Measurements from ENCODE around the gene SLU7. TPM values are rescaled to one million over a fixed set of nuclear protein-coding genes. Genes with fewer than 3 reads are reported as not detected.

The SLU7 gene
- 16.2 TPM for total RNA-seq

DNA sequence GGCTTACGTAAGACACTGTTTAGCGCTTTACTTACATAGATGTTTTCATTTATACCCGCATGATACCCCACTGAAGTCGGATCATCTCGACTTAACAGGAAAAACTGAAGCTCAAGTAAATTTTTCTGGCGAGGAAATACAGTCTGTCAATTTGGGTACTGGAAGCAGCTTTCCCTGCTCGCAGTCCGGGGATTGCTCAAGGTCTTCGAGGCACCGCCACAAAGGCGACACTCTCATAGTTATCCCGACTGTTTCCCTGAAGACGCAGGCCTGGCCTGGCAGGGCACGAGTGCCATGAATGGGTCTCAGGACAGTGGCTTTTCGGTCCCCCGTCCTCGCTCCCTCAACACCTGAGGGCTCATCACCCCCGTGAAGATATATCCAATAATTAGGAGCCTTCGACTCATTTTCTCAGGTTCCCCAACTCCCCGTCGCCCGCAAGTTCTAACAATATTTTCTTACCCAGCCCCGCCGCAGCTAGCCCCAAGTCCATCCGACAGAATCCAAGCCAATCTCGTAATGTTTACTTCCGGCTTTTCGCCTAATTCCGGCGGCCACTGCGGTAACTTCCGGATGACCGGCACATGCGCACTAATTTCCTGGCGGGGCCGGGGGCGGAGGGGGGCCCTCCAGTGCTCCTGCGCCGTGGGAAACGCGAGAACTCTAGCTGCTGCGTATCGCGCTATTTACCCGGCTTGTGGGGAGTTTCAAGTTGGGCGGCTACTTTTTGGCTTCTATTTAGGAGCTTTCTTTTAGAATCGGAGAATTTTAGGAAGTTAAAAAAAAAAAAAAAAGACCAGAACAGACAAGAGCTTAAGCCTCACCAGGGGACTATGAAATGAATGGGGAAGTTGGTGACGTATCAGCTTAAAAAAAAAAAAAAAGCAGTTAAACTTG lies at the start of gene SLU7:
TSS of gene SLU7 (minus strand) at position 521 of the 897 bp plus-strand sequence. CDS start 3,787 bp downstream, outside the sequence.
- Histone ChIP-seq H3K4me3 (ENCODE audit: low read length in 3 of 3) (peak within 1 kb of the TSS; percentile 92 to 99 (median 93)), H3K9ac (ENCODE audit: low read depth in 1 of 3, low read length in 3 of 3) (peak within 1 kb of the TSS; percentile 89 to 92 (median 89)), H3K4me1 (ENCODE audit: control insufficient read depth in 3 of 3, insufficient read depth in 3 of 3, low read length in 3 of 3) (peaks cover 9 to 15% (median 13%) of the 10 kb centered on the region in 3 donors), H3K27me3 (ENCODE audit: control insufficient read depth in 3 of 3, insufficient read depth in 3 of 3, low read length in 3 of 3) (no peaks in the 10 kb centered on the region), H3K27ac (ENCODE audit: low read depth, low read length) (peak within 1 kb of the TSS; percentile 81), H3K9me3 (ENCODE audit: control insufficient read depth in 3 of 3, low read length in 3 of 3) (no peaks in the 10 kb centered on the region), H3K36me3 (ENCODE audit: control insufficient read depth in 3 of 3, insufficient read depth in 3 of 3, low read length in 3 of 3) (peaks cover 3 to 15% (median 3%) of the 10 kb centered on the region in 3 donors)

DNA sequence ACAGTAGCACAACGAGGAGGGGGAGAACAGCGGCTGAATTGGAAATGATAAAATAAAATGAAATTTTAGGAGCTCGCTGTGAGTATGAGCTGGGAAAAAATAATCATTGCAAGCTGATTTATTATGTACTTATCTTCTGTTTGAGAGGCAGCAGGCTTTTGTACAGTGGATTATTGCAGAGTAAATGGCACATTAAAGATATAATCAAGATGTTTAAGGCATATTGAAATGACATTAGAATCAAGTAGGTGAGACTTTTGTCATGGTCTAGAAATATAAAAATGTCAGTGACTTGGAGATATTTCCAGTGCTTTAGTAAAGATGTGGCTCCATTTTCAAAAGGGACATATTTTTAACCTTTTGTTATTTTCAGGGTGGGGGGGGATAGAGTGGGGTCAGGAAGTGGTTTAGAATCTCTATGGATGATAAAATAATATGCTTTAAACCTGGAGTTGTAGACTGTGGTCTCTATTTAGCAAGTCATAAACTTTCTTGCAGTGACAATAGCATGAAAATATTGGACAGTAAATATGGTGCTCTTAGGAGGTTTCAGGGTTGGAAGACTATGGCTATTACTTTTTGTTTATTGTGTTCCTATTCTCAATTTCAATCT lies 49.6 kb upstream of the SLU7 start:
- H3K4me1 ChIP-seq (ENCODE audit: control insufficient read depth in 3 of 3, insufficient read depth in 3 of 3, low read length in 3 of 3) = peaks cover 6 to 10% (median 9%) of the 10 kb centered on the region in 3 donors
- H3K4me3 ChIP-seq (ENCODE audit: low read length in 3 of 3) = peak overlapping the region; percentile 45 to 57 (median 49)
- H3K36me3 ChIP-seq (ENCODE audit: control insufficient read depth in 3 of 3, insufficient read depth in 3 of 3, low read length in 3 of 3) = no peaks in the 10 kb centered on the region
- no peak overlapping the region for H3K27ac ChIP-seq (ENCODE audit: low read depth, low read length)
- H3K27me3 ChIP-seq (ENCODE audit: control insufficient read depth in 3 of 3, insufficient read depth in 3 of 3, low read length in 3 of 3) = no peaks in the 10 kb centered on the region
- H3K9ac ChIP-seq (ENCODE audit: low read depth in 1 of 3, low read length in 3 of 3) = no peak overlapping the region
- H3K9me3 ChIP-seq (ENCODE audit: control insufficient read depth in 3 of 3, low read length in 3 of 3) = no peaks in the 10 kb centered on the region

DNA sequence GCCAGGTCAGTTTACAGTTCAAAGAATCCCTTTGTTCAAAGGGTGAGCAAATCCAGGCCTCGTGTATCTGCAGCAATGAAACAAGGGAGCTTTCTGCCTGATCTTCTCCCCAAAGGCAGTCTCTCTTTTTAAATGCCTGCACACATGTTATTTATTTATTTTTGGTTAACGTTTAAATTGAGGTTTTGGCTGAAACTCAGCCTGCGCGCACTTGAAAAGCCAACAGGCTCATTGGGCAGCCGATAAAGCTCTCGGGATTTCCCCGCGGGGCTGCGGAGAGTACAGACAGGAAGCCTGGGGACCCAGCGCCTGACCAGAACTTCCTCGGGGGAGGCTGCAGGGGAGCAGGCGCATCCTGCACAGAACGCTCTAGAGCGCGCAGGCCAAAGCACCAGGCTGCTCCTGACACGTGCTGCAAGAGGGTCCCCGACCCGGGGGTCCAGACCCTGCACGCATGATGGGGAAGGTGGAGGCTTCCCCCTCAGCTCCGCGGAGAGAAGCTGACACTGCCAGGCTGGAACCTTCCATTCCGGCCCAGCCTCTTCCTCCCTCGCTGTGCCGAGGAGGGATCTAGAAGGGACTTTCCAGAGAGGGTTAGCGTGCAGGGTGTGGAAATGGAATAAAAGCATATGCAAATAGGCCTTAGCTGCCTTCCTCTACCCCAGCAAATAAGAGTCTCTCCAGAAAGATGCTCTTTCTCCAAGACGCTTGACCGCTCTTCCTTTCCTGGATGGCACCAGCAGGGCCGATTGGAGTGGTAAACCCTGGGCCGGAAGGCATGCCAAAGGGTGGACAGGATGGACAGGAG lies 48.9 kb upstream of the SLU7 start:
- no peaks in the 10 kb centered on the region for H3K36me3 ChIP-seq (ENCODE audit: control insufficient read depth in 3 of 3, insufficient read depth in 3 of 3, low read length in 3 of 3)
- peak overlapping the region; percentile 43 for H3K27ac ChIP-seq (ENCODE audit: low read depth, low read length)
- H3K27me3 ChIP-seq (ENCODE audit: control insufficient read depth in 3 of 3, insufficient read depth in 3 of 3, low read length in 3 of 3) = no peaks in the 10 kb centered on the region
- no peak overlapping the region for H3K9ac ChIP-seq (ENCODE audit: low read depth in 1 of 3, low read length in 3 of 3)
- H3K4me3 ChIP-seq (ENCODE audit: low read length in 3 of 3) = peak overlapping the region; percentile 45 to 57 (median 49)
- no peaks in the 10 kb centered on the region for H3K9me3 ChIP-seq (ENCODE audit: control insufficient read depth in 3 of 3, low read length in 3 of 3)
- peaks cover 6 to 10% (median 9%) of the 10 kb centered on the region in 3 donors for H3K4me1 ChIP-seq (ENCODE audit: control insufficient read depth in 3 of 3, insufficient read depth in 3 of 3, low read length in 3 of 3)

DNA sequence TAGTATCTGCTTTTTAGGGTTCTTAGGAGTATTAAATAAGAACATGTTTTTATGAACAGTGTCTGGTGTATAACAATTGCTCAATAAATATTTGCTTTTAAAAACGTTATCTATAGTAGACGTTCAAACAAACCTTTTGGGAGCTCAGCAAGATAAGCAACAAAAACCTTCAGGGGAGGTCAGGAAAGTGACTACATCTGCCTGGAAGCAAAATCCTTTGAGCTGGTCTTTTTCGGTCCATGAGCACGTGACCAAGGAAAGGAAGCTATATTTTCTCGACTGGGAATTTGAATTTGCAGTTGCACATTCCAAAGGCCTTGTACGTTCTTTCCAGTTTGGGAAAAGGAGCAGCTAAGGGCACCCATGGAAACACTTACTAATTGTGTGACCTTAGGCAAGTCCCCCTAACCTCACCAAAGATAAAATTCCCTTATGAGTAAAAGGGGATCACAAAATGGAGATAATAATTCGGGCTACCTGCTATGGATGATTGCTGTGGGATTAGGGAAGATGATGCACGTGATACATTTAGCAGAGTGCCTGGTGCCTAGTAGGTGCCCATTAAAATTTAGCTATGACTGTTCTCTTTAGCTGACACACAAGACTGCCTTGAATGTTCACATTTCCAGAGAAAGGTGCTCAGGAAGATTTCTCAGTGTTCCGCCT lies 48.1 kb upstream of the SLU7 start:
- H3K4me1 ChIP-seq (ENCODE audit: control insufficient read depth in 3 of 3, insufficient read depth in 3 of 3, low read length in 3 of 3) = peaks cover 6 to 10% (median 9%) of the 10 kb centered on the region in 3 donors

DNA sequence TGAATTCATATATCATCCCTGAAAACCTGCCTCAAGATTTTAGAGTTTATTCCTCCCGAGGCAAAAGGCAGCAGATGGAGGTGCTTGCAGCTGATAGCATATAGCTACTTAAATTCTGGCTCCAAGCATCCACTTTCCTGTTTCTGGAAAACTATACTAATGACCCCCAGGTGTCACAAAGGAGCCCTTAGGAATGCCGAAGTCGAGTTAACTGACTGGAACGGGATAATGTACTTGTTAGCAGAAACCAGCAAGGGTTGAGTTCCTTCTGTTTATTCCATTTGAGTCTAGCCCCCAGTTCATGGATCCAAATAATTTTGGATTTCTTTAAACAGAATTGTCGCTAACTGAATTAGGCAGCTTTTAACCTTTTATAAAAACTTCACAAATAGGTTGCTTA lies 47.2 kb upstream of the SLU7 start:
- Histone ChIP-seq H3K9ac (ENCODE audit: low read depth in 1 of 3, low read length in 3 of 3) (no peak overlapping the region), H3K27ac (ENCODE audit: low read depth, low read length) (no peak overlapping the region), H3K27me3 (ENCODE audit: control insufficient read depth in 3 of 3, insufficient read depth in 3 of 3, low read length in 3 of 3) (no peaks in the 10 kb centered on the region), H3K4me1 (ENCODE audit: control insufficient read depth in 3 of 3, insufficient read depth in 3 of 3, low read length in 3 of 3) (peaks cover 6 to 10% (median 6%) of the 10 kb centered on the region in 3 donors), H3K4me3 (ENCODE audit: low read length in 3 of 3) (no peak overlapping the region), H3K9me3 (ENCODE audit: control insufficient read depth in 3 of 3, low read length in 3 of 3) (no peaks in the 10 kb centered on the region), H3K36me3 (ENCODE audit: control insufficient read depth in 3 of 3, insufficient read depth in 3 of 3, low read length in 3 of 3) (no peaks in the 10 kb centered on the region)

More for the DNA sequence above, 48.1 kb upstream of the SLU7 start:
- no peaks in the 10 kb centered on the region for H3K9me3 ChIP-seq (ENCODE audit: control insufficient read depth in 3 of 3, low read length in 3 of 3)
- H3K27ac ChIP-seq (ENCODE audit: low read depth, low read length) = peak overlapping the region; percentile 43
- H3K4me3 ChIP-seq (ENCODE audit: low read length in 3 of 3) = peak overlapping the region in 1 of 3 donors; percentile 57
- H3K36me3 ChIP-seq (ENCODE audit: control insufficient read depth in 3 of 3, insufficient read depth in 3 of 3, low read length in 3 of 3) = no peaks in the 10 kb centered on the region
- H3K27me3 ChIP-seq (ENCODE audit: control insufficient read depth in 3 of 3, insufficient read depth in 3 of 3, low read length in 3 of 3) = no peaks in the 10 kb centered on the region
- H3K9ac ChIP-seq (ENCODE audit: low read depth in 1 of 3, low read length in 3 of 3) = no peak overlapping the region

DNA sequence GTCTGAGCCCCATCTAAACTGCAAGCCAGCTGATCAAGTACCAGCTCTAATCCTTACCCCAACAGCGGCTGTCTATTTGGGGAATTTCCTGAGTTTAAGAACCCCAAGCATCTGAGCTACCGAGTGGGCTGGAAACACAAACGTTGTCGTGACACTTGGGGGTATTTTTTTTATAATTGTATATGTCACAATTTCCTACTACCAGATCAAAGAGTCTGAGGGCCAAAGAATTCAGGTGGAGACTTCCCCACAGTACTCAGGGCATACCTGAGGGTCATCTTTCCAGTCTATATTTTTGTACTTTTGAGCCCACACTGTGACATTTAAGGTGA lies 45.6 kb upstream of the SLU7 start:
- no peaks in the 10 kb centered on the region for H3K27me3 ChIP-seq (ENCODE audit: control insufficient read depth in 3 of 3, insufficient read depth in 3 of 3, low read length in 3 of 3)
- H3K27ac ChIP-seq (ENCODE audit: low read depth, low read length) = no peak overlapping the region
- no peak overlapping the region for H3K4me3 ChIP-seq (ENCODE audit: low read length in 3 of 3)
- no peak overlapping the region for H3K9ac ChIP-seq (ENCODE audit: low read depth in 1 of 3, low read length in 3 of 3)
- H3K9me3 ChIP-seq (ENCODE audit: control insufficient read depth in 3 of 3, low read length in 3 of 3) = no peaks in the 10 kb centered on the region
- no peaks in the 10 kb centered on the region for H3K36me3 ChIP-seq (ENCODE audit: control insufficient read depth in 3 of 3, insufficient read depth in 3 of 3, low read length in 3 of 3)
- peaks cover 6 to 10% (median 6%) of the 10 kb centered on the region in 3 donors for H3K4me1 ChIP-seq (ENCODE audit: control insufficient read depth in 3 of 3, insufficient read depth in 3 of 3, low read length in 3 of 3)

DNA sequence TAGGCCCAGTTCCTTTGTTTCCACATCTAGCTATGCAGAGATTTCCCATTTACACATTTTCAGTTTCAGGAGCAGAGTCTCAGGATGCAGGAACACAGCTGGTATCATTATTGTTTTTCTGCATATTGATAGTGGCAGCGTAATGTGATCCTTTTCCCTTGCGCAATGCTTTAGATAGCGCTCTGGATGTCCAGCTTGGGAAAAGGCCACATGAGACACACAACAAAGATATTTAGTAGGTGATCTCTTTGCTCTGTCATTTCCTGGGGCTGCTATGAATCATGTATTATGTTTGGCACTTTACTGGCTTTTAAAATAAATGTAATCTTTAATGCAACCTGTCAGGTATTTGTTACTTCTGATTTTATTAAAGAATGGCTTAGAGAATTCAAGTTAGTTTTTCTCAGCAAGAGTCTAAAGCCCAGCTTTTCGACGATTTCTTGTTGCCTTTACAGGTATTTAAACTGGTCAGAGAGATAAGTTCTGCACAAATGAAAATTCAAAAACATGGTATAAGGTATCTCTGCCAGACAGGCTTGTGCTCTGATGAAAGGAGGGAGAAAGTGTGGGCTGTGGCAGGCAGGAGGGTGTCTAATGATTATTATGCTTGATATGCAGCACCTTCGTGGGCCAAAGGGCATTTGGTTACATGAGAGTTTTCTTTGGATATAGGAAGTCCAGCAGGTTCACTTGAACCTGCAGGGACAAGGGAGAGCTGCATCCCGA lies 45.0 kb upstream of the SLU7 start:
- peaks cover 6 to 10% (median 6%) of the 10 kb centered on the region in 3 donors for H3K4me1 ChIP-seq (ENCODE audit: control insufficient read depth in 3 of 3, insufficient read depth in 3 of 3, low read length in 3 of 3)
- H3K4me3 ChIP-seq (ENCODE audit: low read length in 3 of 3) = no peak overlapping the region
- H3K36me3 ChIP-seq (ENCODE audit: control insufficient read depth in 3 of 3, insufficient read depth in 3 of 3, low read length in 3 of 3) = no peaks in the 10 kb centered on the region
- no peak overlapping the region for H3K27ac ChIP-seq (ENCODE audit: low read depth, low read length)
- no peaks in the 10 kb centered on the region for H3K27me3 ChIP-seq (ENCODE audit: control insufficient read depth in 3 of 3, insufficient read depth in 3 of 3, low read length in 3 of 3)
- no peak overlapping the region for H3K9ac ChIP-seq (ENCODE audit: low read depth in 1 of 3, low read length in 3 of 3)
- no peaks in the 10 kb centered on the region for H3K9me3 ChIP-seq (ENCODE audit: control insufficient read depth in 3 of 3, low read length in 3 of 3)

DNA sequence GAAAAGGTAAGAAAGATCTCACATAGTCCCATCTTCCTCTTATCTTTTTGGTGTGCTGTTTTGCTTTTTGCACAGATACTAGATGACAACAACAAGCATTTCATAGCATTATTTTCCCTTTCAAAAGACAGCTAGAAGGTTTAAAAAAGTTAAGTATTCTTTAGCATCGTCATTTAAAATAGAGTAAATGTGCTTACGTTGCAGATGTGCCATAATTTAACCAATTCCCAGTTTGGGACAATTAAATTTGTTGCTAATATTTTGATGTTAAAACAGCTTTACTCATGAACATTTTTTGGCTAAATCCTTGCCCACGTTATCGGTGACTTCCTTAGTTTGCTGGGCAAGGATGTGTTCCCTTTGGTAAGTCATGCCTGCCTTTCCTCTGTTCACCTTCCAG lies 44.3 kb upstream of the SLU7 start:
- Histone ChIP-seq H3K27ac (ENCODE audit: low read depth, low read length) (no peak overlapping the region), H3K4me1 (ENCODE audit: control insufficient read depth in 3 of 3, insufficient read depth in 3 of 3, low read length in 3 of 3) (peaks cover 6 to 10% (median 6%) of the 10 kb centered on the region in 3 donors), H3K27me3 (ENCODE audit: control insufficient read depth in 3 of 3, insufficient read depth in 3 of 3, low read length in 3 of 3) (no peaks in the 10 kb centered on the region), H3K9ac (ENCODE audit: low read depth in 1 of 3, low read length in 3 of 3) (no peak overlapping the region), H3K9me3 (ENCODE audit: control insufficient read depth in 3 of 3, low read length in 3 of 3) (no peaks in the 10 kb centered on the region), H3K4me3 (ENCODE audit: low read length in 3 of 3) (no peak overlapping the region), H3K36me3 (ENCODE audit: control insufficient read depth in 3 of 3, insufficient read depth in 3 of 3, low read length in 3 of 3) (no peaks in the 10 kb centered on the region)

DNA sequence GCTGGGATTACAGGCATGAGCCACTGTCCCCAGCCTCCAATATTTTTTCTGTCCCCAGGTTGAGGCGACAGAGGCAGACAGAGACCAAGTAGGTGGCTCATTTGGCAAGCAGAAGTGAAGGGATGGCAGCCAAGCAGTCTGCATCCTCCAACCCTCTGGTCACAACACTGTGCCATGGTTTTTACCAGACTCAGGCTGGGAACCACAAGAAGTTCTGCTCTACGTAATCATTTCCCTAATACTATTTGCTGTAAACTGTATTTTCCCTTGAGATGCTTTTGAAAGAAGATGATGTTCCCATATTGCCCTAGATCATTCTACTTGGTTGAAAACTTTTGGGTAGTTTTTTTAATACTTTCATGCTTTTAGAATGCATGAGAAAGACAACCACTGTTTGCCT lies 43.3 kb upstream of the SLU7 start:
- H3K27ac ChIP-seq (ENCODE audit: low read depth, low read length) = no peak overlapping the region
- no peaks in the 10 kb centered on the region for H3K36me3 ChIP-seq (ENCODE audit: control insufficient read depth in 3 of 3, insufficient read depth in 3 of 3, low read length in 3 of 3)
- no peak overlapping the region for H3K9ac ChIP-seq (ENCODE audit: low read depth in 1 of 3, low read length in 3 of 3)
- H3K4me3 ChIP-seq (ENCODE audit: low read length in 3 of 3) = no peak overlapping the region
- H3K27me3 ChIP-seq (ENCODE audit: control insufficient read depth in 3 of 3, insufficient read depth in 3 of 3, low read length in 3 of 3) = no peaks in the 10 kb centered on the region
- no peaks in the 10 kb centered on the region for H3K9me3 ChIP-seq (ENCODE audit: control insufficient read depth in 3 of 3, low read length in 3 of 3)
- peaks cover 1 to 3% (median 3%) of the 10 kb centered on the region in 3 donors for H3K4me1 ChIP-seq (ENCODE audit: control insufficient read depth in 3 of 3, insufficient read depth in 3 of 3, low read length in 3 of 3)
